ENCODE data around the gene RSPH6A. TPM values are rescaled to one million over a fixed set of nuclear protein-coding genes. Genes with fewer than 3 reads are reported as not detected.

The RSPH6A gene
- total and polyA plus RNA-seq, 2 of the 13 experiments (the other 11 are each of a cell fraction or from before 2014, with no cell fraction given), result 0.07 TPM; not detected in 1

DNA sequence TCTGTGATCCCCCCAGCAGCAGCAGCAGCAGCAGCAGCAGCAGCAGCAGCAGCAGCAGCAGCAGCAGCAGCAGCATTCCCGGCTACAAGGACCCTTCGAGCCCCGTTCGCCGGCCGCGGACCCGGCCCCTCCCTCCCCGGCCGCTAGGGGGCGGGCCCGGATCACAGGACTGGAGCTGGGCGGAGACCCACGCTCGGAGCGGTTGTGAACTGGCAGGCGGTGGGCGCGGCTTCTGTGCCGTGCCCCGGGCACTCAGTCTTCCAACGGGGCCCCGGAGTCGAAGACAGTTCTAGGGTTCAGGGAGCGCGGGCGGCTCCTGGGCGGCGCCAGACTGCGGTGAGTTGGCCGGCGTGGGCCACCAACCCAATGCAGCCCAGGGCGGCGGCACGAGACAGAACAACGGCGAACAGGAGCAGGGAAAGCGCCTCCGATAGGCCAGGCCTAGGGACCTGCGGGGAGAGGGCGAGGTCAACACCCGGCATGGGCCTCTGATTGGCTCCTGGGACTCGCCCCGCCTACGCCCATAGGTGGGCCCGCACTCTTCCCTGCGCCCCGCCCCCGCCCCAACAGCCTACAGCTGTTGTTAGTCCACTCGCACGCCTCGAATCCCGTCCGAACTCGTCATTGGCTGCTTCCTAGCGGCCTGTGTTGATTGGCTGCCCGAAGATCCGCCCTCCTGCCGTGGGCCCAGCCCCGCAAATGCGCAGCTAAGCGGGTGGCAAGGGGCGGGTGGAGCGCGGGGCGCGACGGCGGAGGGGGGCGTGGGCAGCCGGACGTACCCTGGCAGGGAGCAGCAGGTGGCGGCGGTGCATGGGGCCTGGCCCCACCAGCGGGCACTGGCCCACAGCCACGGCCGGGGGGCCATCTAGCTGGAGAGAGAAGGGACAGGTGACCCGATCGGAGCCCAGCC is 44.7 kb downstream of the RSPH6A start (continued):
- TF ChIP-seq, protein P1, sequence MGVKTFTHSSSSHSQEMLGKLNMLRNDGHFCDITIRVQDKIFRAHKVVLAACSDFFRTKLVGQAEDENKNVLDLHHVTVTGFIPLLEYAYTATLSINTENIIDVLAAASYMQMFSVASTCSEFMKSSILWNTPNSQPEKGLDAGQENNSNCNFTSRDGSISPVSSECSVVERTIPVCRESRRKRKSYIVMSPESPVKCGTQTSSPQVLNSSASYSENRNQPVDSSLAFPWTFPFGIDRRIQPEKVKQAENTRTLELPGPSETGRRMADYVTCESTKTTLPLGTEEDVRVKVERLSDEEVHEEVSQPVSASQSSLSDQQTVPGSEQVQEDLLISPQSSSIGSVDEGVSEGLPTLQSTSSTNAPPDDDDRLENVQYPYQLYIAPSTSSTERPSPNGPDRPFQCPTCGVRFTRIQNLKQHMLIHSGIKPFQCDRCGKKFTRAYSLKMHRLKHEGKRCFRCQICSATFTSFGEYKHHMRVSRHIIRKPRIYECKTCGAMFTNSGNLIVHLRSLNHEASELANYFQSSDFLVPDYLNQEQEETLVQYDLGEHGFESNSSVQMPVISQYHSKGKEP (CRISPR knock-in tag; IDR thresholded peaks at IDR 0.05), result peak; percentile 63; the same call in 1 of the 2 replicates
- TF ChIP-seq ZFP90 (CRISPR knock-in tag; IDR thresholded peaks at IDR 0.05; ENCODE audit: borderline replicate concordance), result peak; percentile 82
- TF ChIP-seq ZMYM4 (CRISPR knock-in tag; IDR thresholded peaks at IDR 0.05), result peak; percentile 60
- no peak for TF ChIP-seq SETDB1 (CRISPR knock-in tag; IDR thresholded peaks at IDR 0.05; ENCODE audit: borderline replicate concordance)
- TF ChIP-seq, protein P2, sequence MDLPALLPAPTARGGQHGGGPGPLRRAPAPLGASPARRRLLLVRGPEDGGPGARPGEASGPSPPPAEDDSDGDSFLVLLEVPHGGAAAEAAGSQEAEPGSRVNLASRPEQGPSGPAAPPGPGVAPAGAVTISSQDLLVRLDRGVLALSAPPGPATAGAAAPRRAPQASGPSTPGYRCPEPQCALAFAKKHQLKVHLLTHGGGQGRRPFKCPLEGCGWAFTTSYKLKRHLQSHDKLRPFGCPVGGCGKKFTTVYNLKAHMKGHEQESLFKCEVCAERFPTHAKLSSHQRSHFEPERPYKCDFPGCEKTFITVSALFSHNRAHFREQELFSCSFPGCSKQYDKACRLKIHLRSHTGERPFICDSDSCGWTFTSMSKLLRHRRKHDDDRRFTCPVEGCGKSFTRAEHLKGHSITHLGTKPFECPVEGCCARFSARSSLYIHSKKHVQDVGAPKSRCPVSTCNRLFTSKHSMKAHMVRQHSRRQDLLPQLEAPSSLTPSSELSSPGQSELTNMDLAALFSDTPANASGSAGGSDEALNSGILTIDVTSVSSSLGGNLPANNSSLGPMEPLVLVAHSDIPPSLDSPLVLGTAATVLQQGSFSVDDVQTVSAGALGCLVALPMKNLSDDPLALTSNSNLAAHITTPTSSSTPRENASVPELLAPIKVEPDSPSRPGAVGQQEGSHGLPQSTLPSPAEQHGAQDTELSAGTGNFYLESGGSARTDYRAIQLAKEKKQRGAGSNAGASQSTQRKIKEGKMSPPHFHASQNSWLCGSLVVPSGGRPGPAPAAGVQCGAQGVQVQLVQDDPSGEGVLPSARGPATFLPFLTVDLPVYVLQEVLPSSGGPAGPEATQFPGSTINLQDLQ (CRISPR knock-in tag; IDR thresholded peaks at IDR 0.05), result peak; percentile 76; the same call in 1 of the 2 replicates
- no peak for TF ChIP-seq ISX (CRISPR knock-in tag; conservative IDR thresholded peaks at IDR 0.05)
- TF ChIP-seq KMT2A (CRISPR knock-in tag; IDR thresholded peaks at IDR 0.05), result no peak
- TF ChIP-seq ZNF253 (CRISPR knock-in tag; IDR thresholded peaks at IDR 0.05; ENCODE audit: borderline replicate concordance), result 0 out of 2 replicates have a peak, but pooled peaks have one; percentile 19
- TF ChIP-seq, protein P3, sequence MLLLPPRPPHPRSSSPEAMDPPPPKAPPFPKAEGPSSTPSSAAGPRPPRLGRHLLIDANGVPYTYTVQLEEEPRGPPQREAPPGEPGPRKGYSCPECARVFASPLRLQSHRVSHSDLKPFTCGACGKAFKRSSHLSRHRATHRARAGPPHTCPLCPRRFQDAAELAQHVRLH (CRISPR knock-in tag; IDR thresholded peaks at IDR 0.05; ENCODE audit: borderline replicate concordance, low read depth), result peak; percentile 74; the same call in 1 of the 2 replicates
- TF ChIP-seq KDM1A (CRISPR knock-in tag; IDR thresholded peaks at IDR 0.05), result no peak
- TF ChIP-seq, protein P4, sequence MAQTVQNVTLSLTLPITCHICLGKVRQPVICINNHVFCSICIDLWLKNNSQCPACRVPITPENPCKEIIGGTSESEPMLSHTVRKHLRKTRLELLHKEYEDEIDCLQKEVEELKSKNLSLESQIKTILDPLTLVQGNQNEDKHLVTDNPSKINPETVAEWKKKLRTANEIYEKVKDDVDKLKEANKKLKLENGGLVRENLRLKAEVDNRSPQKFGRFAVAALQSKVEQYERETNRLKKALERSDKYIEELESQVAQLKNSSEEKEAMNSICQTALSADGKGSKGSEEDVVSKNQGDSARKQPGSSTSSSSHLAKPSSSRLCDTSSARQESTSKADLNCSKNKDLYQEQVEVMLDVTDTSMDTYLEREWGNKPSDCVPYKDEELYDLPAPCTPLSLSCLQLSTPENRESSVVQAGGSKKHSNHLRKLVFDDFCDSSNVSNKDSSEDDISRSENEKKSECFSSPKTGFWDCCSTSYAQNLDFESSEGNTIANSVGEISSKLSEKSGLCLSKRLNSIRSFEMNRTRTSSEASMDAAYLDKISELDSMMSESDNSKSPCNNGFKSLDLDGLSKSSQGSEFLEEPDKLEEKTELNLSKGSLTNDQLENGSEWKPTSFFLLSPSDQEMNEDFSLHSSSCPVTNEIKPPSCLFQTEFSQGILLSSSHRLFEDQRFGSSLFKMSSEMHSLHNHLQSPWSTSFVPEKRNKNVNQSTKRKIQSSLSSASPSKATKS (CRISPR knock-in tag; IDR thresholded peaks at IDR 0.05), result no peak
- TF ChIP-seq SCMH1 (CRISPR knock-in tag; IDR thresholded peaks at IDR 0.05; ENCODE audit: borderline replicate concordance), result no peak
- 0 out of 2 replicates have a peak, but pooled peaks have one; percentile 18 for TF ChIP-seq NFKBIZ (CRISPR knock-in tag; IDR thresholded peaks at IDR 0.05)
- TF ChIP-seq SNAI1 (CRISPR knock-in tag; IDR thresholded peaks at IDR 0.05; ENCODE audit: borderline replicate concordance), result no peak
- TF ChIP-seq SMAD1 (CRISPR knock-in tag; IDR thresholded peaks at IDR 0.05; ENCODE audit: borderline replicate concordance, low read depth), result peak; percentile 52; the same call in 1 of the 2 replicates
- 0 out of 2 replicates have a peak, but pooled peaks have one; percentile 36 for TF ChIP-seq ZMAT3 (CRISPR knock-in tag; conservative IDR thresholded peaks at IDR 0.05)
- TF ChIP-seq ZNF878 (CRISPR knock-in tag; IDR thresholded peaks at IDR 0.05), result no peak
- TF ChIP-seq ZNF446 (CRISPR knock-in tag; IDR thresholded peaks at IDR 0.05), result no peak
- TF ChIP-seq ERF (CRISPR knock-in tag; IDR thresholded peaks at IDR 0.05), result peak; percentile 85; the same call in 1 of the 2 replicates
- TF ChIP-seq ZNF430 (CRISPR knock-in tag; IDR thresholded peaks at IDR 0.05), result peak; percentile 89
- TF ChIP-seq DNMT3B (CRISPR knock-in tag; conservative IDR thresholded peaks at IDR 0.05), result 0 out of 2 replicates have a peak, but pooled peaks have one; percentile 26
- TF ChIP-seq HDAC1 (CRISPR knock-in tag; IDR thresholded peaks at IDR 0.05), result peak; percentile 86

Measured in HepG2 (cell line).